ENCODE measurements around the gene MSN. TPM values are rescaled to one million over a fixed set of nuclear protein-coding genes. Genes with fewer than 3 reads are reported as not detected.

MSN gene
- total RNA-seq, 1 experiment from 2014 or later, result 119 TPM

GRCh38 chrX:65745992-65746391 is 78.5 kb downstream of the MSN start (continued):
- TF ChIP-seq ZNF274 (IDR thresholded peaks at IDR 0.05; ENCODE audit: low read depth, low read length) (no peak), YY1 (IDR thresholded peaks at IDR 0.05; ENCODE audit: extremely low read depth, insufficient replicate concordance, low read depth, low read length) (no peak)
- TF ChIP-seq, protein P1, sequence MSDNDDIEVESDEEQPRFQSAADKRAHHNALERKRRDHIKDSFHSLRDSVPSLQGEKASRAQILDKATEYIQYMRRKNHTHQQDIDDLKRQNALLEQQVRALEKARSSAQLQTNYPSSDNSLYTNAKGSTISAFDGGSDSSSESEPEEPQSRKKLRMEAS (IDR thresholded peaks at IDR 0.05), result no peak

- ChIA-PET RAD21 (ENCODE audit: low non-redundant PET in 1 of 2, low total read pairs in 2 of 2, uncharacterized antibody in 2 of 2, unreplicated experiment in 2 of 2) (no interaction called here), CTCF (no interaction called here), POLR2A (no interaction called here)
- ATAC-seq (no peak), DNase-seq (ENCODE audit: low read depth, low spot score) (no peak)
- Histone ChIP-seq H3K27ac (ENCODE audit: low read depth, low read length) (no peak overlapping the region), H3K27me3 (ENCODE audit: insufficient read depth, low read length) (no peaks in the 10 kb centered on the region), H3K9me2 (ENCODE audit: insufficient read depth) (no peaks in the 10 kb centered on the region), H3K9me3 (ENCODE audit: control insufficient read depth in 1 of 2, insufficient read depth in 1 of 2, low read depth in 1 of 2, low read length in 2 of 2) (no peaks in the 10 kb centered on the region), H3K36me3 (ENCODE audit: control insufficient read depth in 1 of 2, insufficient read depth in 2 of 2, low read length in 2 of 2) (no peaks in the 10 kb centered on the region), H3K79me2 (ENCODE audit: insufficient read depth, low read length) (no peaks in the 10 kb centered on the region), H3K4me1 (ENCODE audit: control insufficient read depth in 1 of 2, insufficient read depth in 2 of 2, low read length in 2 of 2) (no peaks in the 10 kb centered on the region), H3K9ac (ENCODE audit: low read length) (no peak overlapping the region), H3K4me3 (replicated peaks in 1 of 2; ENCODE audit: low read depth in 1 of 2, low read length in 2 of 2) (no peak overlapping the region), H4K20me1 (ENCODE audit: insufficient read depth) (no peaks in the 10 kb centered on the region), H2AFZ (ENCODE audit: low read depth, low read length, poor library complexity, severe bottlenecking) (no peak overlapping the region), H3K4me2 (ENCODE audit: low read length) (no peak overlapping the region)
- no TSS peak for BruUV-seq (replicated peaks)
- no peak for TF ChIP-seq SIN3A (IDR thresholded peaks at IDR 0.05; ENCODE audit: low read depth)
- no peak for TF ChIP-seq CTCF (IDR thresholded peaks at IDR 0.05 in 2 of 3, conservative IDR thresholded peaks at IDR 0.05 in 1 of 3; ENCODE audit: borderline replicate concordance in 1 of 3, insufficient read depth in 1 of 3, low read depth in 2 of 3, low read length in 2 of 3)
- intact Hi-C loops (cut with micrococcal nuclease), result no loop called here
Observed at GRCh38 chrX:65750674-65751469, 83.4 kb downstream of the MSN start.
